ENCODE data around the gene HDGF. TPM values are rescaled to one million over a fixed set of nuclear protein-coding genes. Genes with fewer than 3 reads are reported as not detected.

HDGF gene
- 171 and 213 TPM in 2 replicates for total RNA-seq

GRCh38 chr1:156751451-156751756 lies at the start of gene HDGF:
Gene HDGF, minus strand, starts transcription at chr1:156751675. Its CDS starts 246 bp downstream, at chr1:156751429.

DNA sequence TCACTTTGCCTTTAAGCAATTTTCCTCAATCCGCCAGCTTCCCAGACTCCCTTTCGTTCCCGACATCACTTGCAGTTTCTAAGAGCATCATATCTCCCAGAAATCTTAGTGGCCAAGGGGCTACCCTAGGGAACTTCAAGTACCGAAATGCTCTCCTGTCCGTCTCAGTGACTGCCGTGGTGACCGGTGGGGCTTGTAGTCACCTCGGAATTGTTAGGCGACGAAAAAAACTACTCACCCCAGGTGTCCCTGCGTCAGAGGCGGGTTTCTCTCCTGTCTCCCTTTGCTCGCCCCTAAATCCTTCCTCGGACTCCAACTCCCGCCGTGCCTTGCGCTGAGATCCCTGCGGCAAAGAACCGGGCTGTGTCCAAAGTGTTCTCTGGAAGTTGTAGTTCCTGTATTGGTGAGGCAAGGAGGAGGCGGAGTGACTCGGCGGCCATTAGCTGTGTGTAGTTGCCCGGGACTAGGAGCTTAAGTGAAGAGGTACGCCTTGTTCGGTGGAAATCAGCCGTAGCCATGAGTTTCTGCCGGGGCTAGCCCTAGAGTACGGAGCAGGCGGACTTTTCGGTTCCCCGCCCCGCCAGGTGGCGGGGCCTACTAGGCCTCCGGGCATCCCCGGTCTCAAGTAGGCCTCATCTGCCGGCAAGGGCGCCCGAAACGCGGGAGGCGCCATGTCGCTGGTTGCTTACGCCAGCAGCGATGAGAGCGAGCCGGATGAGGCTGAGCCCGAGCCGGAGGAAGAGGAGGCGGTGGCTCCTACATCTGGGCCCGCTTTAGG lies 15.8 kb upstream of the HDGF start, which contains the start of gene PRCC:
TSS of gene PRCC (plus strand) at position 435 of the 778 bp plus-strand sequence. CDS start at position 672, 237 bp downstream.

DNA sequence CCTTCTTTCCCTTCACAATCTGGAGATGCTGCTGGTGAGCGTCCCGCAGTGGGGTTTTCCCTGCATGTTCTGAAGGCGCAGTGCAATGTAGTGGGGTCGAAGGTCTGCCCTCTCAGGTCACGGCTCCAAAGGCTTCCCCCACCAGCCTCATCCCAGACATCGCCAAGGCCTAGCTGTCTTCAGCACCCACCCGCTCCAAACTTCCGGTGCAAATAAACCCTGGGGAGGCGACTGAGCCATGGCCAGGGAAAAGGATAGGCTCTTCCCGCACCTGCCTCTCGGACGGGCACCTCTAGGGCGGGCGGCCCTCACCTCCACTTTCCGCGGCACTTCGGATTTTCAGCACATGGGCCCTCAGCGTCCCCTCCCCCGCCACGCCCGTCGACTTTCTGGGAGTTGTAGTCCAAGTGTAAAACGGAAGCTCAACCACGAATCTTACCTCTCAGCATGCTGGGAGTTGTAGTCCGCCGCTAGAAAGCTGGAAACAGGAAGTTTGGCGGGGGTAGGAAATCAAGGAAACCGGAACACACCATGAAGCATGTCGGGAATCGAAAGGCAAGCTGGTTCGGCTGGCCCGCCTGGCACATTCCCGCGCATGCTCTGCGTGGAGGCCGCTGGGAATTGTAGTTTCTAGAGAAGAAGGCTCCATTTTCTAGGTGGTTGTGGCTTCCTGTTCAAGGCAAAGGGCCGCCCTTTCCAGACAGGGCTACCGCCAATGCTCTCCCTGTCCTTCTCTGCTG lies 10.6 kb downstream of the HDGF start, which contains the start of gene MRPL24:
TSS of gene MRPL24 (minus strand) at position 348 of the 740 bp plus-strand sequence. CDS start 2,384 bp downstream, outside the sequence.

DNA sequence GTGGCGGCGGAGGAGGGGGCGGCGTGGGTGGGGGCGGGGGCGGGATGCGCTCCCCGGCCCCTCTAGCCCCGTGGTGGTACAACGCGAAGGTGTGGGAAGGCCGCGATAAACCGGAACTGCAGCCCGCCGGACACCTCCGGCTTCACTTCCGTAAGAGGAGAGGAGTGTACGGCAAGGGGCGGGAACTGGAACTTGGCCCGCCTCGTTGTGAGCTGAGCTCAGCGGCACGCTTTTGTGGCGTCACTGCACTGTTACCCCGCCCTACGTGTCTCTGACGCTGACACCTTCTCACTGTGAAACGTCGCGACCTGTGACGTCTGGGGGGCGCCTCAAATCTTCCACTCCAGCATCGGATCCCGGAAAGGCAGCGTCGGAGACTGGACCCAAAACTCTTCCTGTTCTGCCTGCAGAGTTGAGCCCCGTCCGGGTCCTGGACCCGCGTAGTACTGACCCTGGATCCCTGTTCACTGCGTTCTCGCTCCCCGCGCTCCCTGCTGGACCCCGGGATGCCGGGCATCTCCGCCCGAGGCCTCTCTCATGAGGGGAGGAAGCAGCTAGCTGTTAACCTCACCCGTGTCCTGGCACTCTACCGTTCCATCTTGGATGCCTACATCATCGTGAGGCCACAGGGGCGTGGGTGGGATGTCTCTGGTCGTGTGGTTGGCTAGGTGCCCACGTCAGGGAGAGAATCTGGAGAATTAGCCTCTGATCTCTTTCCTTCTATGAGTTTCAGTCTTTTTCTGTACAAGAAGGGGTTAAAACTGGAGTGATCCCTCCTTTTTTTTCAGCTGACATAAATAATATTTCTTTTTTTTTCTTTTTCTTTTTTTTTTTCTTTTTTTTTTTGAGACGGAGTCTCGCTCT lies 22.6 kb downstream of the HDGF start, which contains the start of gene ISG20L2:
TSS of gene ISG20L2 (minus strand) at position 168 of the 864 bp plus-strand sequence. CDS start 1,114 bp downstream, outside the sequence.

GRCh38 chr1:156727926-156728598 lies 23.4 kb downstream of the HDGF start, which contains the start of gene METTL25B:
Gene METTL25B, plus strand, starts transcription at chr1:156728469. Its CDS starts 636 bp downstream, at chr1:156729105.

DNA sequence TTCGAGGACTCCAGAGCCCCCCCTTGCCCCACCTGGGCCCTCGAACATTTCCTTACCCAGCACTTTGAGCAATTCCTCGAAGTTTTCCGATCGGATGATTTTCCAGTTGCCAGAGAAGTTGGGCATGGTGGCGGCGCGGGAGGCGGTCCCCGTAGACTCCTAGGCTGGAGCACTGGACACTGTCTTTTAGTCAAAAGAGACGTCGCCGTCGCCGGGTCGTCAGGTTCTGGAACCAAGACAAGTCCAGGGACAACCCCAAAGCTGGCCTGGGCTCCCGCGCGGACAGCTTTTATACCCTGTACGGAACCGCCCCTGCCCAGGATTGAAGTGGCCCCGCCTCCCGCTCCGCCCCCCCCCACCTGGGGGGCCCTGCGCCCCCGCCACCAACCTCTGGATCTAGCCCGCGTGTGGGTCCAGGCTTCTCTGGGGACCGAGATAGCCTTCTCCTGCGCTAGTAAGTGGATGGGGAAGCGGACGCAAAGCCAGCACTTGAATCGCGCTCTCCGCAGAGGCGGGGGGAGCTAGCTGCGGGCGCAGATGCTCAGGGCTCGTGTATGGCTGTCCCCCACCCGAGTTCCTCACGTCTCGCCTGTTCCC lies 46.1 kb downstream of the HDGF start, which contains the start of gene CRABP2:
TSS of gene CRABP2 (minus strand) at position 263 of the 597 bp plus-strand sequence. CDS start at position 126, 137 bp downstream.

Other genes starting within 250 kb of the HDGF start
- gene IQGAP3, start 179.1 kb downstream of the HDGF start, total RNA-seq = 8.9 and 16.7 TPM in 2 replicates
- not detected in 2 replicates for gene TTC24, start 172.0 kb downstream of the HDGF start, total RNA-seq
- 69.4 and 102 TPM in 2 replicates for gene NAXE, start 159.9 kb downstream of the HDGF start, total RNA-seq
- gene GPATCH4, start 150.2 kb downstream of the HDGF start, total RNA-seq = 19.8 and 22.2 TPM in 2 replicates
- gene HAPLN2, start 132.3 kb downstream of the HDGF start, total RNA-seq = not detected in 2 replicates
- not detected in 2 replicates for gene BCAN, start 109.6 kb downstream of the HDGF start, total RNA-seq
- gene NES, start 74.3 kb downstream of the HDGF start, total RNA-seq = 127 and 255 TPM in 2 replicates
- gene CRABP2, start 46.1 kb downstream of the HDGF start, total RNA-seq = 0.09 TPM in 2 replicates
- 5.8 and 9.7 TPM in 2 replicates for gene METTL25B, start 23.2 kb downstream of the HDGF start, total RNA-seq
- gene ISG20L2, start 22.9 kb downstream of the HDGF start, total RNA-seq = 8.2 and 8.6 TPM in 2 replicates
- 60.2 and 62.1 TPM in 2 replicates for gene MRPL24, start 10.6 kb downstream of the HDGF start, total RNA-seq
- gene PRCC, start 15.9 kb upstream of the HDGF start, total RNA-seq = 12.5 and 14.5 TPM in 2 replicates
- gene SH2D2A, start 65.2 kb upstream of the HDGF start, total RNA-seq = 0.09 and 0.19 TPM in 2 replicates
- not detected in 2 replicates for gene INSRR, start 107.4 kb upstream of the HDGF start, total RNA-seq
- not detected in 2 replicates for gene NTRK1, start 109.2 kb upstream of the HDGF start, total RNA-seq
- gene PEAR1, start 142.0 kb upstream of the HDGF start, total RNA-seq = 11.5 and 23.2 TPM in 2 replicates
- 0.36 TPM in 1 of 2 replicates, not detected in the other for gene LRRC71, start 169.0 kb upstream of the HDGF start, total RNA-seq